ENCODE data around the gene NBEAL1. TPM values are rescaled to one million over a fixed set of nuclear protein-coding genes. Genes with fewer than 3 reads are reported as not detected.

NBEAL1 gene
- total and polyA plus RNA-seq, 2 donors from 2014 or later = 6.5 to 39.3 TPM

DNA sequence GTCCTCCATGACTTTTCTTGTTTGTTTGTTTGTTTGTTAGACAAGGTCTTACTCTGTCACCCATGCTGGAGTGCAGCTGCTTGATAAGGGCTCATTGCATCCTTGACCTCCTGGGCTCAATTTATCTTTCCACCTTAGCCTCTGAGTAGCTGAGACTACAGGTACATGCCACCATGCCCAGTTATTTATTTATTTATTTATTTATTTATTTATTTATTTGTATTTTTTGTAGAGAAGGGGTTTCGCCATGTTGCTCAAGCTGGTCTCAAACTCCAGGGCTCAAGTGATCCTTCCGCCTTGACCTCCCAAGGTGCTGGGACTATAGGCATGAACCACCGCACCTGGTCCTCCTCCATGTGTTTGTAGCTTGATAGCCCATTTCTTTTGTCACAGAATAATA, 37.9 kb downstream of the NBEAL1 start:
- no peak for FAIRE-seq
- DNase-seq = no peak
- H3K27ac ChIP-seq (ENCODE audit: low read depth in 2 of 2, low read length in 2 of 2) = no peak overlapping the region
- no peak overlapping the region for H3K4me3 ChIP-seq (ENCODE audit: low read length in 3 of 3)
- no peaks in the 10 kb centered on the region for H3K4me1 ChIP-seq (ENCODE audit: control insufficient read depth in 2 of 3, insufficient read depth in 2 of 3, low read depth in 1 of 3, low read length in 3 of 3)
- H3K9me3 ChIP-seq (ENCODE audit: control insufficient read depth in 2 of 3, insufficient read depth in 1 of 3, low read length in 3 of 3) = no peaks in the 10 kb centered on the region
- TF ChIP-seq CTCF (IDR thresholded peaks at IDR 0.05; ENCODE audit: borderline replicate concordance, extremely low read depth, insufficient read depth) = no peak
- no peaks in the 10 kb centered on the region for H3K27me3 ChIP-seq (ENCODE audit: control insufficient read depth, insufficient read depth, low read length)
- H3K36me3 ChIP-seq (ENCODE audit: control insufficient read depth in 2 of 3, insufficient read depth in 3 of 3, low read length in 3 of 3) = peaks cover 0 to 26% (median 9%) of the 10 kb centered on the region in 3 donors
- H3K9ac ChIP-seq (ENCODE audit: low read length in 3 of 3) = no peak overlapping the region
- intact Hi-C loops (cut with DNase I) = no loop called here

DNA sequence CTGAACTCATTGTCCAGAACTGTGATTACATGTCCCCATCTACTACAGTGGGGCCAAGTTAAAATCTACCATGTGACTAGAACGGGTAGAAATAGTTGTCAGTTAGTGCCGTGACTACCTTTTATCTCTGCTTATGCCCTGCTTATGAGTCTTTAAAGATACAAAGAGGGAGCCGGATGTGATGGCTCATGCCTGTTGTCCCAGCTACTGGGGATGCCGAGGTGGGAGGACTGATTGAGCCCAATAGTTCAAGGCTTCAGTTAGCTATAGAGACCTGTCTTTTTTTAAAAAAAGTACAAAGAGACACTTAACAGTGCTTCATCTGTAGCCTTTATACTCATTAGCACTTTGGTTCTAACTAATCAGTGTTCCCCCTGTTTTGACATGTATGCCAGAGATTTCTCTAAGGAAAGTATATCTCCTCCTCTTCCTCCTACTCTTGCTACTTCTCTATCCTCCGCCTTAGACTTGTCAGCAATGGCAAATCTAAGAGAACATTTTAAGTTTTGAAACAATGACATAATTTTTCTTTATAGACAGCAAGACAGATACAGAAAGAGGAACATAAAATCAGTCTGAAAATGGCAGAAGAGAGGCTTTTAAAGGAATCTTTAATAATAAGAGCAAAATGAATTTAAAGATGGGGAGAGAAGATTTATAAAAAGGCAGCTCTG, 45.0 kb downstream of the NBEAL1 start:
- intact Hi-C loops (cut with DNase I) = no loop called here
- Histone ChIP-seq H3K27me3 (ENCODE audit: control insufficient read depth, insufficient read depth, low read length) (no peaks in the 10 kb centered on the region), H3K9me3 (ENCODE audit: control insufficient read depth in 2 of 3, insufficient read depth in 1 of 3, low read length in 3 of 3) (no peaks in the 10 kb centered on the region), H3K4me1 (ENCODE audit: control insufficient read depth in 2 of 3, insufficient read depth in 2 of 3, low read depth in 1 of 3, low read length in 3 of 3) (peaks cover 0 to 5% (median 3%) of the 10 kb centered on the region in 3 donors), H3K9ac (ENCODE audit: low read length in 3 of 3) (no peak overlapping the region), H3K27ac (ENCODE audit: low read depth in 2 of 2, low read length in 2 of 2) (no peak overlapping the region), H3K4me3 (ENCODE audit: low read length in 3 of 3) (no peak overlapping the region), H3K36me3 (ENCODE audit: control insufficient read depth in 2 of 3, insufficient read depth in 3 of 3, low read length in 3 of 3) (peaks cover 3 to 29% (median 9%) of the 10 kb centered on the region in 3 donors)
- no peak for TF ChIP-seq CTCF (IDR thresholded peaks at IDR 0.05; ENCODE audit: borderline replicate concordance, extremely low read depth, insufficient read depth)
- DNase-seq = no peak
- no peak for FAIRE-seq

DNA sequence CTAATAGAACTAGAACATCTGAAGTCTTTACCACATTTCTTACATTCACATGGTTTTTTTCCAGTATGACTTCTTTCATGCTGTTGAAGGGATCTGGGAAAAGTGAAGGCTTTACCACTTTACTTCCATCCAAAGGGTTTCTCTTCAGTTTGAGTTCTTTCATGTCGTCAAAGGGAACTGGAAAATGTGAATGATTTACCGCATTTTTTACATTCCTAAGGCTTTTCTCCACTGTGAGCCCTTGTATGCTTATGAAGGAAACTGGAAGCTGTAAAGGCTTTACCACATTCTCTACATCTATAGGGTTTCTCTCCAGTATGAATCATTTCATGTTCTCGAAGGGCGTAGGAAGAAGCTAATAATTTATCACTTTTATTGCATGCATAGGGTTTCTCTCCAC, 46.7 kb downstream of the NBEAL1 start:
- FAIRE-seq (peak; percentile 70), DNase-seq (peak in 2 of 5 donors; percentile 84 to 86)
- no peaks in the 10 kb centered on the region for H3K27me3 ChIP-seq (ENCODE audit: control insufficient read depth, insufficient read depth, low read length)
- intact Hi-C loops (cut with DNase I) = no loop called here
- peaks cover 0 to 5% (median 3%) of the 10 kb centered on the region in 3 donors for H3K4me1 ChIP-seq (ENCODE audit: control insufficient read depth in 2 of 3, insufficient read depth in 2 of 3, low read depth in 1 of 3, low read length in 3 of 3)
- H3K4me3 ChIP-seq (ENCODE audit: low read length in 3 of 3) = no peak overlapping the region
- H3K9me3 ChIP-seq (ENCODE audit: control insufficient read depth in 2 of 3, insufficient read depth in 1 of 3, low read length in 3 of 3) = no peaks in the 10 kb centered on the region
- H3K9ac ChIP-seq (ENCODE audit: low read length in 3 of 3) = no peak overlapping the region
- H3K36me3 ChIP-seq (ENCODE audit: control insufficient read depth in 2 of 3, insufficient read depth in 3 of 3, low read length in 3 of 3) = peaks cover 3 to 30% (median 9%) of the 10 kb centered on the region in 3 donors
- H3K27ac ChIP-seq (ENCODE audit: low read depth in 2 of 2, low read length in 2 of 2) = no peak overlapping the region
- no peak for TF ChIP-seq CTCF (IDR thresholded peaks at IDR 0.05; ENCODE audit: borderline replicate concordance, extremely low read depth, insufficient read depth)
